OCI-LY7 (cell line): ENCODE data around the gene LVRN. TPM values are rescaled to one million over a fixed set of nuclear protein-coding genes. Genes with fewer than 3 reads are reported as not detected.

Experiments used
- BruUV-seq: library from RNA; stranded (reverse); fragments of 400-500 nt; replicated peaks from 2 replicates; lab custom pipeline; 2021; lab: Mats Ljungman, UMichigan
- CTCF ChIA-PET: fragments of 300-600 bp; sonication (Branson Sonifier 250); formaldehyde crosslinking; loops from one replicate; lab custom pipeline; 2022; ENCODE audit warnings: antibody characterized with exemption; ENCODE audit not compliant: unreplicated experiment; lab: Charles Lee
- POLR2A ChIA-PET: fragments of 300-600 bp; sonication (Branson Sonifier 250); formaldehyde crosslinking; loops from one replicate; lab custom pipeline; 2022; ENCODE audit warnings: antibody characterized with exemption; lab: Charles Lee
- DNase-seq: peaks from one replicate; pipeline ENCODE4 v3.0.0-alpha.2; 2015; ENCODE audit warnings: low spot score
- H2AFZ ChIP-seq: fragments of 200-600 bp; sonication (generic), shearing (Covaris generic); 2 replicates; pipeline ENCODE4 v1.6.1; 2014; ENCODE audit warnings: mild to moderate bottlenecking, antibody characterized with exemption, low read length, moderate library complexity
- H3K27ac ChIP-seq: fragments of 200-600 bp; sonication (generic); 2 replicates; pipeline ENCODE4 v1.5.1; 2014; ENCODE audit warnings: mixed run types, low read depth, mild to moderate bottlenecking, moderate library complexity, low read length, inconsistent platforms; ENCODE audit not compliant: poor library complexity, severe bottlenecking
- H3K36me3 ChIP-seq: fragments of 200-600 bp; sonication (generic); 2 replicates; pipeline ENCODE4 v1.6.1; 2014; ENCODE audit warnings: mild to moderate bottlenecking, antibody characterized with exemption, low read length, moderate library complexity, mixed read lengths; ENCODE audit not compliant: insufficient read depth
- H3K4me1 ChIP-seq: fragments of 200-600 bp; sonication (generic); 2 replicates; pipeline ENCODE4 v1.5.1; 2014; ENCODE audit warnings: mild to moderate bottlenecking, low read length; ENCODE audit not compliant: insufficient read depth, poor library complexity, severe bottlenecking
- H3K4me2 ChIP-seq: fragments of 200-600 bp; sonication (generic); 2 replicates; pipeline ENCODE4 v1.6.1; 2014; ENCODE audit warnings: mild to moderate bottlenecking, low read length
- H3K4me3 ChIP-seq: fragments of 200-600 bp; sonication (generic); 2 replicates; pipeline ENCODE4 v1.5.1; 2014; ENCODE audit warnings: mild to moderate bottlenecking, low read depth, low read length; ENCODE audit not compliant: poor library complexity, severe bottlenecking
- H3K79me2 ChIP-seq: fragments of 200-600 bp; sonication (generic); 2 replicates; pipeline ENCODE4 v1.6.1; 2016; ENCODE audit warnings: low read depth, mild to moderate bottlenecking, low read length, moderate library complexity, mixed read lengths; ENCODE audit not compliant: insufficient read depth
- H3K9me2 ChIP-seq: fragments of 200-600 bp; sonication (generic); 2 replicates; pipeline ENCODE4 v1.6.1; 2016; ENCODE audit warnings: mild to moderate bottlenecking, low read length, mixed read lengths; ENCODE audit not compliant: insufficient read depth
- H3K9me3 ChIP-seq: fragments of 200-600 bp; sonication (generic); 2 replicates; pipeline ENCODE4 v1.6.1; 2014; ENCODE audit warnings: mild to moderate bottlenecking, mixed run types, low read length, mixed read lengths
- H4K20me1 ChIP-seq: fragments of 200-600 bp; sonication (generic); 2 replicates; pipeline ENCODE4 v1.6.1; 2014; ENCODE audit warnings: mild to moderate bottlenecking, antibody characterized with exemption, low read length, moderate library complexity, mixed read lengths; ENCODE audit not compliant: insufficient read depth
- CTCF ChIP-seq: fragments of 200-600 bp; sonication (generic); conservative IDR thresholded peaks from 2 replicates; pipeline ENCODE4 v1.5.1; 2014; ENCODE audit warnings: mild to moderate bottlenecking, antibody characterized with exemption, low read length, moderate library complexity, mixed read lengths
- EZH2phosphoT487 ChIP-seq: fragments of 200-600 bp; sonication (generic); IDR thresholded peaks from 2 replicates; pipeline ENCODE4 v1.6.1; 2018; ENCODE audit warnings: low read depth, borderline replicate concordance, mild to moderate bottlenecking, mixed run types, antibody characterized with exemption, low read length, moderate library complexity, mixed read lengths
- intact Hi-C: fragments of 100-400 bp; cut with micrococcal nuclease; formaldehyde crosslinking; loops from one replicate; pipeline ENCODE4 v1.10.0; 2022; ENCODE audit not compliant: unreplicated experiment
- total RNA-seq, 2 experiments: library from RNA; depleted of rRNA in 1 of 2; stranded (reverse); fragments of >200 nt in 1 of 2; shearing (Covaris generic) in 1 of 2; gene quantifications; 2 replicates each; pipeline ENCODE4 v1.2.3, GENCODE V29; 2014 to 2022

The LVRN gene
- total RNA-seq, 2 experiments from 2014 or later: not detected

DNA sequence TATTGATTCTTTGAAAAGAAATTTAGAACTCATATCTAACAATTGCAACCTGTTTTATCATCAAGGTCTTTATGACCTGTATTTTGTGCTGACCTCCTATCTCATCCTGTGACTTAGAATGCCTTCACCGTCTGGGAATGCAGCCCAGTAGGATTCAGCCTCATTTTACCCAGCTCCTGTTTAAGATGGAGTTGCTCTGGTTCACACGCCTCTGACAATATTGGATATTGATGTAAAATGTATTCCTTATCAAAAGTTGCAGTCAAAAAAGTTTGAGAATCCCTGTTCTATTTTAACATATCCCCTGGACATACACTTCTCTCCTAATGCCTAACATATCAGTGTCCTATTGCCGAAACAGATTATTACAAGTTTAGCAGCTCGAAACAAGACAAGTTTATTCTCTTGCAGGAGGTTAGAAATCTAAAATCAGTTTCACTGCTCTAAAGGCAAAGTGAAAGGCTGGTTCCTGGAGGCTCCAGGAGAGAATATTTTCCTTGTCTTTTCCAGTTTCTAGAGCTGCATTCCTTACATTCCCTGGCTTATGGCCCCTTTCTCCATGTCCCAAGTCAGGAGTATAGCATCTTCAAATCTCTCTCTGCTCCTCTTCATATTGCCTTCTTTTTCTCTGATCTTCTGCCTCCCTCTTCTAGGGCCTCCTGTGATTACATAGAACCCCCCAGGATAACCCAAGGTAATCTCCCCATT is 31.5 kb upstream of the LVRN start:
- no peaks in the 10 kb centered on the region for H3K9me2 ChIP-seq
- H3K4me3 ChIP-seq: no peak overlapping the region
- intact Hi-C loops: no loop called here
- no peak overlapping the region for H3K27ac ChIP-seq
- no TSS peak for BruUV-seq
- H3K4me2 ChIP-seq: no peak overlapping the region
- H3K36me3 ChIP-seq: no peaks in the 10 kb centered on the region
- POLR2A ChIA-PET: interaction anchor here (0.7 kb wide), 2 partner anchors 15 to 40 kb away, joined by 3 to 4 read pairs; no protein-coding TSS in a partner anchor
- no peaks in the 10 kb centered on the region for H3K4me1 ChIP-seq
- CTCF ChIA-PET: no interaction called here
- no peak overlapping the region for H2AFZ ChIP-seq
- no peaks in the 10 kb centered on the region for H4K20me1 ChIP-seq
- H3K79me2 ChIP-seq: no peaks in the 10 kb centered on the region
- DNase-seq: no peak
- no peaks in the 10 kb centered on the region for H3K9me3 ChIP-seq
- TF ChIP-seq CTCF: no peak
- no peak for TF ChIP-seq EZH2phosphoT487

GRCh38 chr5:115932991-115933390 is 29.3 kb upstream of the LVRN start:
- Histone ChIP-seq H4K20me1 (no peaks in the 10 kb centered on the region), H3K9me3 (no peaks in the 10 kb centered on the region), H3K9me2 (no peaks in the 10 kb centered on the region), H3K4me3 (no peak overlapping the region), H2AFZ (no peak overlapping the region), H3K36me3 (no peaks in the 10 kb centered on the region), H3K4me2 (no peak overlapping the region), H3K79me2 (no peaks in the 10 kb centered on the region), H3K27ac (no peak overlapping the region), H3K4me1 (no peaks in the 10 kb centered on the region)
- no peak for TF ChIP-seq CTCF
- TF ChIP-seq EZH2phosphoT487: no peak
- ChIA-PET CTCF (no interaction called here), POLR2A (no interaction called here)
- DNase-seq: no peak
- intact Hi-C loops: no loop called here
- BruUV-seq: no TSS peak

- ChIA-PET CTCF (no interaction called here), POLR2A (interaction anchor here (0.9 kb wide), 1 partner anchor 10 kb away, joined by 4 read pairs; no protein-coding TSS in a partner anchor)
- H3K36me3 ChIP-seq: no peaks in the 10 kb centered on the region
- H3K9me3 ChIP-seq: no peaks in the 10 kb centered on the region
- no peaks in the 10 kb centered on the region for H3K4me1 ChIP-seq
- no peak overlapping the region for H3K4me2 ChIP-seq
- no peaks in the 10 kb centered on the region for H3K9me2 ChIP-seq
- H3K4me3 ChIP-seq: no peak overlapping the region
- no peak overlapping the region for H2AFZ ChIP-seq
- H3K79me2 ChIP-seq: no peaks in the 10 kb centered on the region
- H4K20me1 ChIP-seq: no peaks in the 10 kb centered on the region
- no peak for TF ChIP-seq EZH2phosphoT487
- no peak for TF ChIP-seq CTCF
- no TSS peak for BruUV-seq
- no peak overlapping the region for H3K27ac ChIP-seq
- intact Hi-C loops: no loop called here
- no peak for DNase-seq
These were observed 27.8 kb upstream of the LVRN start for GRCh38 chr5:115934388-115934974.
